Ectodermal cell (in vitro differentiated cells): ENCODE results near the gene MARCHF11.

ENCODE experiments used
- H3K27ac ChIP-seq: 2 replicates; pipeline ENCODE4 v1.7.0; 2013; ENCODE audit warnings: mild to moderate bottlenecking, low read depth, low read length; ENCODE audit not compliant: insufficient read depth, poor library complexity, severe bottlenecking
- H3K27me3 ChIP-seq: 2 replicates; pipeline ENCODE4 v1.7.0; 2013; ENCODE audit warnings: mild to moderate bottlenecking, low read length; ENCODE audit not compliant: insufficient read depth, control insufficient read depth, poor library complexity, severe bottlenecking
- H3K36me3 ChIP-seq: one replicate; pipeline ENCODE4 v1.7.0; 2013; ENCODE audit warnings: low read length; ENCODE audit not compliant: control insufficient read depth, insufficient read depth
- H3K4me1 ChIP-seq: one replicate; pipeline ENCODE4 v1.7.0; 2013; ENCODE audit warnings: low read length; ENCODE audit not compliant: control insufficient read depth, insufficient read depth
- H3K4me3 ChIP-seq: 2 replicates; pipeline ENCODE4 v1.7.0; 2013; ENCODE audit warnings: low read depth, low read length, control low read depth; ENCODE audit not compliant: insufficient read depth
- H3K9me3 ChIP-seq: 2 replicates; pipeline ENCODE4 v1.7.0; 2013; ENCODE audit warnings: mild to moderate bottlenecking, low read length, moderate library complexity; ENCODE audit not compliant: control insufficient read depth
- WGBS, 2 experiments: methylation state at CpG; one replicate each; pipeline ENCODE4 v1.1.7; 2013; ENCODE audit warnings: missing lambda C conversion rate in 2 of 2; 5-methylcytosine and 5-hydroxymethylcytosine counted together

The MARCHF11 gene

DNA sequence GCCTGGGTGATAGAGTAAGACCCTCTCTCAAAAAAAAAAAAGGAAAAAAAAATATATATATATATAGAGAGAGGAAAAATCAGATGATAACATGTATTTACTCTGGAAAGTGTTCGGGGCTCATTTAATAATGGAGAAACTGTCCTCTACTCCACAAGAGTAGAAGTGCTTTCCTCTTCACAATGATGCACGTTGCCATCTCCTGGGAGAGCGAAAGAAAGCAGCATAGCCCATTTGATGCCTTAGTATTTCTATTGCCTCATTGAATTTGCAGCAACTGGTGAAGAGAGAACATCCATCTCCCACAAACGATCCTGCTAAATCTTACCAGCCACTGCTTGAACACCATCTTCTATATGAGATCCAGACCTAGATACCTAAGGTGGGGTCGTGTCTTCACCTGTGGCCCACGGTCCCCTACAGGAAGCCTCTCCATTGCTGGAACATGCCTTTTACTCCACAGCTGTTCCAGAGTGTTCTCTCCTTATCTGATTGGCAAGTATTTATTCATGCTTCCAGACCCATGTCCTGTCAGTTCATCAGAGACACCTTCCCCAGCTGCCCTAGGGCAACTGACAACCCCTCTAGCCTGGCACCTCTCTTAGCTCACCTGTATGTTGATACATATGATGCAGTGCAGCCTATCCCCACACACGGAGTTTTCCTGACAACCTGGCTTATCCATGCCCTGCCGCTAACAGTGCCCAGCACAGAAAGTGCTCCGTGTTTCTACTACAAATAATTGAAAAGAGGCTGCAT, 115.3 kb downstream of the MARCHF11 start:
- 92 to 95% methylated on average over 9 of the region's 9 CpGs for WGBS, 2 experiments
- H3K27ac ChIP-seq: no peak overlapping the region
- H3K4me3 ChIP-seq: no peak overlapping the region
- no peaks in the 10 kb centered on the region for H3K4me1 ChIP-seq
- H3K9me3 ChIP-seq: no peaks in the 10 kb centered on the region
- no peaks in the 10 kb centered on the region for H3K36me3 ChIP-seq
- no peaks in the 10 kb centered on the region for H3K27me3 ChIP-seq

DNA sequence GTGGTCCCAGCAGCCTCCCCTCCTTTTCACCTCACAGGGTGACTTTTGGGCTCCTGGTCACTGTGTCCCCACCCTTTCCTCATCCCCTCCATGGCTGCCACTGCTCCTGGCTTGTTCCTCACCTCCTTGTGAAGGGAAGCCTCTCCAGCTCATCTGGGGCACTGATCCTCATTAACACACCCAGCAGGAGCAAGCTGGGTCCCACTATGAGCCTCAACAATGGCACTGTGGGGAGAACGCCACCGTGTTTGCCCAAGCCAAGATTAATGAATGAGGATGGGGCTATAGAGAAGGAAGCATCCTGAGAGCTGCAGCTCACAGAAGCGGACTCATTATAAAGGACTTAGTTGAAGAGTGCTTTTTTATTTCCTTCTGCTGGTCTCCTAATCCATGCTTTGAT, 118.4 kb downstream of the MARCHF11 start:
- H3K9me3 ChIP-seq: no peaks in the 10 kb centered on the region
- no peaks in the 10 kb centered on the region for H3K36me3 ChIP-seq
- WGBS, 2 experiments: 13 to 20% methylated on average over 3 of the region's 3 CpGs
- no peaks in the 10 kb centered on the region for H3K27me3 ChIP-seq
- H3K27ac ChIP-seq: no peak overlapping the region
- H3K4me1 ChIP-seq: no peaks in the 10 kb centered on the region
- H3K4me3 ChIP-seq: no peak overlapping the region

DNA sequence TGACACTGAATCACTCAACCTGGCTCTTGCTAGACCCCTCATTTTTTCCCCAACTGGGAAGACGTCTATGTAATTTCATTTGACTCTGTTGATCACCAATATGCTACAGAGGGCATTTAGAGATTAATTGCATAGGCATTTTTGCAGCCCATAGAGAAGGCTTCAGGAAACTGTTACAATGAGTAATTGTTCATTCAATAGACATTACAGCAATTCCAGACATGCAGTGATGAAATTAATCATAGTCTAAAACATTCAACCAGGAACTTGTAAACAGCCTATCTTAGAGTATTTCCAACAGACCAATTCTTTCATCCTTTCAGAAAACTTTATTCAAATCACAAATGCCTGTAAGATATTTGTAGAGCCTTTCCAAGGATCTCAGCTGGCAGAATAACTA, 122.3 kb downstream of the MARCHF11 start:
- H3K4me3 ChIP-seq: no peak overlapping the region
- no peak overlapping the region for H3K27ac ChIP-seq
- 94 to 95% methylated on average over 1 of the region's 1 CpG for WGBS, 2 experiments
- no peaks in the 10 kb centered on the region for H3K27me3 ChIP-seq
- no peaks in the 10 kb centered on the region for H3K36me3 ChIP-seq
- no peaks in the 10 kb centered on the region for H3K9me3 ChIP-seq
- no peaks in the 10 kb centered on the region for H3K4me1 ChIP-seq

DNA sequence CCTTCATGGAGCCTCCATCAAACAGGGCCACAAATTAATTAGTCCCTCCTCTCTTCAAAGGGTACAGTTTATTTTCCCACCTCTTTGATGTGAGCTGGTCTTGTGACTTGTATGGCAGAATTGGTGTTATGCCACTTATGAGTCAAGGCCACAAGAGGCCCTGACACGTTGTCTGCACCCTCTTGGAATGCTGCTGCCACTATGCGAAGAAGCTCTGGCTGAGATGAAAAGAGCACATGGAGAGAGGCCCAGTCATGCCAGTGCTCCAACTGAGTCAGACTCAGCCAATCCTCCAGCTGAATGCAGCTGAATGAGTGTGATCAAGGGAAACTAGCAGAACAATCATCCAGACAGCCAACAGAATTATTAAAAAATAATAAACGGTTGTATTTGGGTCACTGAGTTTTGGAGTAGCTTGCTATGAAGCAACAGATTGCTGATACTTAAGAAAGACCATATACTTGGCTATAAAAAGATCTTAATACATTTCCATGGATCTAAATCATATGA, 128.3 kb downstream of the MARCHF11 start:
- no peaks in the 10 kb centered on the region for H3K9me3 ChIP-seq
- no peaks in the 10 kb centered on the region for H3K4me1 ChIP-seq
- H3K4me3 ChIP-seq: no peak overlapping the region
- H3K27ac ChIP-seq: no peak overlapping the region
- no peaks in the 10 kb centered on the region for H3K36me3 ChIP-seq
- WGBS, 2 experiments: 73 to 76% methylated on average over 2 of the region's 3 CpGs
- no peaks in the 10 kb centered on the region for H3K27me3 ChIP-seq

DNA sequence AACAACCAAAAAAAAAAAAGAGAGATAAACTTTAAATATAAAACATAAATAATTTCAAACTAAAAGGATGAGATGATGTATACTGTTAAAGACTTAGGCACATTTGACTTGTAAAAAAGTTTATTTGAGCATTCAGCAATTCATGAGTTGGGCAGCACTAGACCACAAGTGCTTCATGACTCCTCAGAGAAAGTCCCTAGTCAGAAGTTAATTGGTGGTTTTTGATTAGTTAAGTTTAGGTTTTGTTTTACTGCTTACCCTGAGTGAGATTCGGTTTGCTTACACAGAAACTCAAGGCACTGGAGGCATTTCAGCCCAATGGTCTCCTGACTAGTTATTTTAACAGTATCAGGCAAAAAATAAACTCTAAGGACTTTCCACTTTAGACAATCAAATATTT, 129.2 kb downstream of the MARCHF11 start:
- Histone ChIP-seq H3K27me3 (no peaks in the 10 kb centered on the region), H3K9me3 (no peaks in the 10 kb centered on the region), H3K4me3 (no peak overlapping the region), H3K36me3 (no peaks in the 10 kb centered on the region), H3K4me1 (no peaks in the 10 kb centered on the region), H3K27ac (no peak overlapping the region)
- WGBS, 2 experiments: 94 to 100% methylated on average over 1 of the region's 1 CpG

DNA sequence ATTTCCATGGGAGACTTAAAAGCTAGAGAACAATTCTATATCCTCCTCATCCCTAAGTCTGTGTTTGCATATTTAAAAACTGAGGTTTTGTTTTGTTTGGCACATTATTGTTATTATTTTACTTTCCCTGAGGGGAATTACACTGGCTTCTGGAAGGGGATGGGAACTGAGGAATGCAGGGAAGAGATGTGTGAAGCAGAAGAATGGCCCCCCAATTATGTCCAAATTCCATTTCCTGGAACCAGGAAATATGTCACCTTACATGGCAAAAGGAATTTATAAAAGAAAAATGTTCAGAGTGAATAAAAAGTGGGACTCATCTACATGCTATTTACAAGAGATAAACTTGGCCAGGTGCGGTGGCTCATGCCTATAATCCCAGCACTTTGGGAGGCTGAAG, 129.8 kb downstream of the MARCHF11 start:
- no peak overlapping the region for H3K27ac ChIP-seq
- H3K36me3 ChIP-seq: no peaks in the 10 kb centered on the region
- H3K4me1 ChIP-seq: no peaks in the 10 kb centered on the region
- no peaks in the 10 kb centered on the region for H3K27me3 ChIP-seq
- 86 to 91% methylated on average over 1 of the region's 1 CpG for WGBS, 2 experiments
- no peak overlapping the region for H3K4me3 ChIP-seq
- no peaks in the 10 kb centered on the region for H3K9me3 ChIP-seq

DNA sequence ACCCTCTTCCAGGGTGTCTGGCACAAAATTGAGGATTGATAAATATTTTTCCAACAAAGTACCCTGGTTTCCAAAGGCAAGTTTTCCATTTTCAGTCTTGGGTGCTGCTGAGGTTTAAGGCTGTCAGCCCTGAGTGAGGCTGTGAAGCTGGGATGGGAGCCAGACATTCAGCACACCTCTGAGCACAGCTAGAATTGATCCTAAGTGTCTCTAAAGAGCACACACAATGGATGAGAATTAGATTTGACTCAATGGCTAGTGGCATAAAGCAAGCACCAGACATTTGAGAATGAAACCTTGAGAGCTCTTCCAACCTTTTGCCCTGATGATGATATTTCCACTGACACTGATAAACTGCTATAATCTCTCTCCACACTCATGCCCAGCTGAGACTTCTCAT, 131.5 kb downstream of the MARCHF11 start:
- H3K4me3 ChIP-seq: no peak overlapping the region
- no peaks in the 10 kb centered on the region for H3K36me3 ChIP-seq
- no peak overlapping the region for H3K27ac ChIP-seq
- no peaks in the 10 kb centered on the region for H3K4me1 ChIP-seq
- no peaks in the 10 kb centered on the region for H3K27me3 ChIP-seq
- no peaks in the 10 kb centered on the region for H3K9me3 ChIP-seq

DNA sequence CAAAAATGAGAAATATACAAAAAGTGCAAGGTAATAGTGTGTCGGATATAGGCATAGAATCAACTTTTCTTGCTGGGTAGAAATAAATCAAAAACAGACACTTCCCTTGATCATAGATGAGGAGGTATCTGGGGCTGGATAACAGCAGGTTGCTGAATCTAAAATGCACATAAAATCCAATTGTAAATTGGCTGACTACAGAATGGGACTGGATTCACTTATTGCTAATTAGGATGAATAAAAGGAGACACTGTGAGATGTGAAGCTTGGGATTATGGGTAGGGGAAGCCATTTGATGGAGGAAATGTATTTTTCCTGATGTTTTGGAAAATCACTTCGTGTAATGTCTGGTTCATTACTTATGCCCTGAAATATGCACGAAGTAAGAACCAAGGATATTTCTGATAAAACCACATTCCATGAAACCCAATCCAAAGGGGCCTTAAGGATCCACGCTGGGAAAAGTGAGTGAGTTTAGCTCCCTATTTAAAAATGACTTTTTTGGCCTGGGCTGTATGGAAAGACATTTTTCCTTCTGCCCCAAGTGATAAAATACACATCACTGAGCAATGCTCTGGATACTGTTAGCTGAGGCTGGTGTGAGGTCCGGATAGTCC, 136.1 kb downstream of the MARCHF11 start:
- H3K4me1 ChIP-seq: no peaks in the 10 kb centered on the region
- H3K36me3 ChIP-seq: no peaks in the 10 kb centered on the region
- H3K4me3 ChIP-seq: no peak overlapping the region
- H3K27me3 ChIP-seq: no peaks in the 10 kb centered on the region
- H3K9me3 ChIP-seq: no peaks in the 10 kb centered on the region
- 90 to 93% methylated on average over 4 to 5 of the region's 5 CpGs for WGBS, 2 experiments
- no peak overlapping the region for H3K27ac ChIP-seq

DNA sequence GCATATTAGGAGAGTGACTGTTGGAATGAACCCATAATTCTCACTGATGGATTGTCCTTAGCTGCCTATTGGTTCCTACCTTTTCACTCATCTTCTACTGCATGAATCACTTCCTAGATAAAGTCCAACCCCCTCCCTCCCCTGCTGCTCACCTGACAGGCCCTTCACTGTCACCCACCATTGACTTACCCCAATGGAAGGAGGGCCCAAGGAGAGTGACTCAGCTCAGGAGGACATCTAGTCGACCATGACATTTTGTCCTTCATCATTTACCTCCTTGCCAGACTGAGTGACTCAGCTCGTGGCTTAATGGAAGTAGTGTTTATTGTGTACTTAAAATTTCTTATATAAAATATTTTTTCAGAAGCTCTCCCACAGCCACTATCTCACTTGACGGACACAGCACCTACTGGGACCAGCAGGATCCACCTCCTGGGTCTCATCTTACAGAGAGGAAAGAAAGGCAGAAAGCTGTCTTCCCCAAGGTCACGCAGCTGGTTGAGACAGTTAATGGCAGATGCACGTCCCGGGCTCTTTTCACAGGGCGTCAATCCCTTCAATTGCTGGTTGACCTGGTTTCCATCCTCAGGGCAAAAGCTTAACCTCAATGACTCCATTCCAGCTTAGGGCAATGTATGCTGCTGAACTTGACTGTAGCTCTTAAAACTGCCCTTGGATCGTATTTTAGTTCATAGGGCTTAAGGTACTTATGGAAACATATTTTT, 142.3 kb downstream of the MARCHF11 start:
- 92 to 94% methylated on average over 6 to 7 of the region's 8 CpGs for WGBS, 2 experiments
- no peak overlapping the region for H3K27ac ChIP-seq
- H3K9me3 ChIP-seq: no peaks in the 10 kb centered on the region
- no peaks in the 10 kb centered on the region for H3K27me3 ChIP-seq
- no peaks in the 10 kb centered on the region for H3K4me1 ChIP-seq
- H3K36me3 ChIP-seq: no peaks in the 10 kb centered on the region
- H3K4me3 ChIP-seq: no peak overlapping the region

DNA sequence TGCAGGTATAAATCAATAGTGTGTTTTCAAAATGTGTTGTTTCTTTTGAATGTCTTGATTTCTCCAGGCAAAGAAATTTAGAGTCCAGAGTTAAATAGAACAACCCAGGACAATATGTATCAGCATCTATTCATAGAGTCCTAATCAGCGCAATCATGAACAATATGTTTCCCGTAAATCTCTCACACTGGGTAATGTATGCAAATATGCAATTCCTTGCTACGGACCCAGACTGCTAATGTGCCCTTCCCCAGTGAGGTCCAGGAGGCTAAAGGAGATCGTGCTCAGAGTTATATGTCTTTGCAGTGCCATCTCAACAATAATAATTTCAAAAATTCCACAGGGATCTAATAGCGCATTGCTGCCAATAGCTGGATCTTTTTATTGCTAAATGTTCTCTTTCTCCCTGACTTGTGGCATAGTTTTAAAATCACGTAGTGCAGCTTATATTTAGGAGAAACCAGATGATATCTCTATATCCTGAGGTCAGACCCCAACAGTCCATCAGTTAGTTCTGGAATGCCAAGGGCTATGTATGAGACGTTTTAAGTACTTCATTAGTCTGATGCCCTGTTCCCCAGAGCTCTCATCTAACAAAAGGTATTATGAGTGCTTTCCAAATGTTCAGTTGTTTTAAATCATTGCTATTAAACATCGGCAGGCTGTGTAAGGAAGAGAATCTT, 145.1 kb downstream of the MARCHF11 start:
- no peaks in the 10 kb centered on the region for H3K36me3 ChIP-seq
- H3K9me3 ChIP-seq: no peaks in the 10 kb centered on the region
- H3K27ac ChIP-seq: no peak overlapping the region
- H3K27me3 ChIP-seq: no peaks in the 10 kb centered on the region
- no peak overlapping the region for H3K4me3 ChIP-seq
- WGBS, 2 experiments: 93 to 95% methylated on average over 8 of the region's 8 CpGs
- H3K4me1 ChIP-seq: no peaks in the 10 kb centered on the region
